HUES6 (cell line): Measurements from ENCODE around the gene ERBB3.

Experiments used
- H3K27ac ChIP-seq: 2 replicates; pipeline ENCODE4 v1.7.0; 2013; ENCODE audit warnings: low read depth, mild to moderate bottlenecking, low read length, inconsistent platforms
- H3K27me3 ChIP-seq: 2 replicates; pipeline ENCODE4 v1.6.1; 2013; ENCODE audit warnings: low read length; ENCODE audit not compliant: control insufficient read depth, insufficient read depth
- H3K36me3 ChIP-seq: 2 replicates; pipeline ENCODE4 v1.6.1; 2013; ENCODE audit warnings: low read length; ENCODE audit not compliant: control insufficient read depth, insufficient read depth
- H3K4me1 ChIP-seq: 2 replicates; pipeline ENCODE4 v1.6.1; 2013; ENCODE audit warnings: low read length; ENCODE audit not compliant: control insufficient read depth, insufficient read depth
- H3K4me3 ChIP-seq: 2 replicates; pipeline ENCODE4 v1.5.1; 2013; ENCODE audit warnings: low read depth, low read length
- H3K9ac ChIP-seq: one replicate; pipeline ENCODE4 v1.6.1; 2013; ENCODE audit warnings: mild to moderate bottlenecking, low read length
- H3K9me3 ChIP-seq: 2 replicates; pipeline ENCODE4 v1.6.1; 2013; ENCODE audit warnings: low read depth, low read length; ENCODE audit not compliant: control insufficient read depth, insufficient read depth

ERBB3 gene

DNA sequence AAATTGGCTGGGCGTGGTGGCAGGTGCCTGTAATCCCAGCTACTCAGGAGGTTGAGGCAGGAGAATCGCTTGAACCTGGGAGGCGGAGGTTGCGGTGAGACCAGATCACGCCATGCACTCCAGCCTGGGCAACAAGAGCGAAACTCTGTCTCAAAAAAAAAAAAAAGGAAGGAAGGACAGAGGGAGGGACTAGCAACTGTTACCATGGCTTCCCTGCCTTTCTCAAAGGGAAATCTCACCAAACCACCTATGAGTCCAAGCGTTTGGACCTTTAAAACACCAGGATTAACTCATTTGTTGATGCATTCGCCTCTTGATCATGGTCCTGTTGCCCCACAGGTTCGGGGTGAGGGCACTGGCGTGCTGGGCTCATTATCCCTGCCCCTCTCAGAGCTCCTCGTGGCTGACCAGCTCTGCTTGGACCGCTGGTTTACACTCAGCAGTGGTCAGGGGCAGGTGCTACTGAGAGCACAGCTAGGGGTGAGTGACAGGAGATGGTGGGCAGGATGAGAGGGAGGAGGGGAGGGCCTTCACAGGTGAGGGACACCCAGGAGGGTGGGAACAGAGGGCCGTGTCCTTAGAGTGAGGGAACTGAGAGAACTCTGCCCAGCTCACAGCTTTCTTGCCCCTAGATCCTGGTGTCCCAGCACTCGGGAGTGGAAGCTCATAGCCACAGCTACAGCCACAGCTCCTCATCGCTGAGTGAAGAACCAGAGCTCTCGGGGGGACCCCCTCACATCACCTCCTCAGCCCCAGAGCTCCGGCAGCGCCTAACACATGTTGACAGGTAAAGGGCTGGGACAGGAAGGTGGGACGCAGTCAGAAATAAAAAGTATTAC, 62.2 kb downstream of the ERBB3 start:
- Histone ChIP-seq H3K9ac (no peak overlapping the region), H3K9me3 (no peaks in the 10 kb centered on the region), H3K27me3 (no peaks in the 10 kb centered on the region), H3K4me1 (no peaks in the 10 kb centered on the region), H3K36me3 (peaks cover 75% of the 10 kb centered on the region), H3K4me3 (no peak overlapping the region), H3K27ac (no peak overlapping the region)

GRCh38 chr12:56143217-56143616, 63.3 kb downstream of the ERBB3 start:
- Histone ChIP-seq H3K4me3 (no peak overlapping the region), H3K36me3 (peaks cover 64% of the 10 kb centered on the region), H3K27ac (no peak overlapping the region)

DNA sequence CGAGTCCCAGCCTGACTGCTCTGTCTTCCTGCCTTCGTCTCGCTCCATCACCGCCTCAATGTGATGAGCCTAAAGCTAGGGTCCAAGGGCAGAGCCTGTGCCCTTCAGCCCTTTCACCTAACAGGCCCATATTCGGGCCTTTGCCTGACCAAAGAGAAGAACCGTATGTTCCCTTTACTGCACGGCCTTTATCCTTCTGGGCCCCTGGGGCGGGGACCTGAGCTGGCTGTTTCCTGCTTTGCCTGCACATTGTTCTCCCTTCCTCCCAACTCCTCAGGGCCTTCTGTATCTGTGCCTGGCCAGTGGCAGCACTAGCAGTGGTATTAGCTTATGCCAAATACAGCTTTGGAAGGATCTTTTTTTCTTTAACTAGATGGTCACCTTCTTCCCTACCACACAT, 63.9 kb downstream of the ERBB3 start:
- H3K4me3 ChIP-seq: no peak overlapping the region

More at GRCh38 chr12:56143217-56143616, 63.3 kb downstream of the ERBB3 start:
- no peaks in the 10 kb centered on the region for H3K4me1 ChIP-seq
- no peaks in the 10 kb centered on the region for H3K9me3 ChIP-seq
- H3K27me3 ChIP-seq: no peaks in the 10 kb centered on the region
- no peak overlapping the region for H3K9ac ChIP-seq

GRCh38 chr12:56145217-56145616, 65.3 kb downstream of the ERBB3 start:
- Histone ChIP-seq H3K36me3 (peaks cover 46% of the 10 kb centered on the region), H3K4me1 (no peaks in the 10 kb centered on the region), H3K27ac (no peak overlapping the region), H3K4me3 (no peak overlapping the region), H3K9me3 (no peaks in the 10 kb centered on the region), H3K27me3 (no peaks in the 10 kb centered on the region), H3K9ac (no peak overlapping the region)

More for the DNA sequence above, 63.9 kb downstream of the ERBB3 start:
- H3K27ac ChIP-seq: no peak overlapping the region
- H3K4me1 ChIP-seq: no peaks in the 10 kb centered on the region
- no peaks in the 10 kb centered on the region for H3K27me3 ChIP-seq
- no peak overlapping the region for H3K9ac ChIP-seq
- H3K36me3 ChIP-seq: peaks cover 58% of the 10 kb centered on the region
- no peaks in the 10 kb centered on the region for H3K9me3 ChIP-seq

DNA sequence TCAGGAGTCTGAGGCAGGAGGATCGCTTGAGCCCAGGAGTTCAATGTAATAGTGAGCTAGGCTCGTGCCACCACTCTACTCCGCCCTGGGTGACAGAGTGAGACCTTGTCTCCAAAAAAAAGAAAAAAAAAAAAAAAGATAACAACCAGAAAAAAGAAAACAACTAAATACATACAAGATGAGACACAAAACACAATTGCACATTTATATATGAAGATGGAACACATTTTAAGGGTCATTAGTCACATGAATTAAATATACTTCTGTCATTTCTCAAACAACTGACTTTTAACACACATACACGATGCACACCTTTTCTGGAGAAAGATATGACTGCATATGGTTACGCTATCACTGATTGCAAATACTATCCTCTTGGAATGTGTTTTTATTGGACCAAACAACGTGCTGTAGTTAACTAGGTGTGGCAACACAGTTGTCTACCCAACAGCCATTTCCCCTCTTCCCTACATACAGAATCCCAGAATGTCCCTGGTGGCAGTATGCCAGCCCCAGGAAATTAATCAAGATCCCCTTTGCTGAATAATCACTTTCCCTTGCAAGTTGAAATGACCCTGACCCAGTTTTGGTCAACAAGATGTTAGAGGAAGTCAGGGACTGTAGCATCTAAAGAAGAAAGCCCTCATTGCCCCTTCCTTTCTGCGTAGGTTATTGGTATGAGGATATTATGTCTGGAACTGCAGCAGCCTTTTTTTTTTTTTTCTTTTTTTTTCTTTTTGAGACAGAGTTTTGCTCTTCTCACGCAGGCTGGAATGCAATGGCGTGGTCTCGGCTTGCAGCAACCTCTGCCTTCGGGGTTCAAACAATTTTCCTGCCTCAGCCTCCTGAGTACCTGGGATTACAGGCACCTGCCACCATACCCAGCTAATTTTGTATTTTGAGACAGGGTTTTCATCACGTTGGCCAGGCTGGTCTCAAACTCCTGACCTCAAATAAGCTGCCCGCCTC, 66.8 kb downstream of the ERBB3 start:
- Histone ChIP-seq H3K27ac (no peak overlapping the region), H3K4me1 (peaks cover 4% of the 10 kb centered on the region; the same call in 1 of the 2 replicates), H3K9me3 (no peaks in the 10 kb centered on the region)

DNA sequence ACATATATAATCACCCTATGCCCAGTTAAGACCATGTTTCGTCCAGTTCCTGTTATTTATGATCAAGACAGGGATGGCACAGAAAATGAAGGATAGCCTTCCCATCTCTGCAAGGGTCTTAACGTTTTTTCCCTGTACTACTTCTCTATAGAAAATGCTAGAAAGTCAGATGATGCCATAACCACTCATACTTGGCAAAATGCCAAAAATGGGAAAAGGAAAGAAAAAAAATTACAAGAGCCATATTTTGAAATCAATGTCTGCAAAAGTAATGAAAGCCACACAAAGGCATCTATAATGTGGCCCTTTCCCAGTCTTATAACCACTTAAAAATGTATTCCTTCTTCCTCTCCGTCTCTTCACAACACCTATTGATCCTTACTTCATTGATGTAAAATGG, 70.6 kb downstream of the ERBB3 start:
- H3K4me3 ChIP-seq: no peak overlapping the region
- no peaks in the 10 kb centered on the region for H3K9me3 ChIP-seq
- H3K9ac ChIP-seq: no peak overlapping the region
- H3K27me3 ChIP-seq: no peaks in the 10 kb centered on the region
- peaks cover 11% of the 10 kb centered on the region for H3K36me3 ChIP-seq
- H3K4me1 ChIP-seq: peaks cover 12% of the 10 kb centered on the region
- H3K27ac ChIP-seq: no peak overlapping the region

More for the DNA sequence above, 66.8 kb downstream of the ERBB3 start:
- Histone ChIP-seq H3K4me3 (no peak overlapping the region), H3K9ac (no peak overlapping the region), H3K36me3 (peaks cover 36% of the 10 kb centered on the region), H3K27me3 (no peaks in the 10 kb centered on the region)

- peak overlapping the region; percentile 76 for H3K9ac ChIP-seq
- peak overlapping the region; percentile 88; the same call in 1 of the 2 replicates for H3K27ac ChIP-seq
- no peaks in the 10 kb centered on the region for H3K27me3 ChIP-seq
- peak overlapping the region; percentile 86 for H3K4me3 ChIP-seq
- peaks cover 12% of the 10 kb centered on the region for H3K4me1 ChIP-seq
- H3K36me3 ChIP-seq: peaks cover 14% of the 10 kb centered on the region
- no peaks in the 10 kb centered on the region for H3K9me3 ChIP-seq
Measured at GRCh38 chr12:56151672-56152131, 71.7 kb downstream of the ERBB3 start.

DNA sequence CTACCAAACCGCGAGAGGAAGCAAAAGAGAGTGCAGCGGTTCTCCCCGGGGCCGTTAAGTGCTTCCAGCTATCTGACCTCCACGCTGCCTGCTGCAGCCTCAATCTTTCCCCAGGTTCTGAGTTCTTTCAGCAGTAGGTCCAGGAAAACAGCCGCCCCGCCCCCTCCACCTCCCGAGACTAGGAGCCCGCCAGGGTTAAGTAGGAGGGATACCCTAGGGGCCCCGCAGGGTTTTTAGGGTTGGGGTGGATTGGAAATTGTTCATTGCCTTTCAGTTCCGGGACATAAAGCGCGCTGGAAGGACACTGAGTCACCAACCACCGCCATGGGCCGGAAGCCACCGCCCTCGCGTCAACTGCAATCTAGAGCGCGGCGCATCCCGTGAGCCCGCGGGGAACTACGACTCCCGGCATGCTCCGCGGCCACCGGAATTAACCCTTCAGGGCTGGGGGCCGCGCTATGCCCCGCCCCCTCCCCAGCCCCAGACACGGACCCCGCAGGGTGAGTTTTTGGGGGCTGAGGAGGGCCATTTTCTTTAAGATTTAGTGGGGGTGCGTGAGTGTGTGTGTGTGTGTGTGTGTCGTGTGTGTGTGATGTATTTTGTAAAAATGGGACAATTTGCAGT, 72.3 kb downstream of the ERBB3 start, which contains the start of gene MYL6B:
TSS of gene MYL6B (plus strand) at position 456 of the 624 bp plus-strand sequence. CDS start 1,332 bp downstream, outside the sequence.
- peaks cover 14% of the 10 kb centered on the region for H3K36me3 ChIP-seq
- H3K27ac ChIP-seq: peak within 1 kb of the TSS; percentile 88
- peak within 1 kb of the TSS; percentile 76 for H3K9ac ChIP-seq
- H3K27me3 ChIP-seq: no peaks in the 10 kb centered on the region
- no peaks in the 10 kb centered on the region for H3K9me3 ChIP-seq
- H3K4me1 ChIP-seq: peaks cover 13% of the 10 kb centered on the region
- peak within 1 kb of the TSS; percentile 86 for H3K4me3 ChIP-seq
